ENCODE data around the gene CTIF.

CTIF gene

GRCh38 chr18:48817021-48817461, 278.2 kb downstream of the CTIF start:
- TF ChIP-seq CTCF (IDR thresholded peaks at IDR 0.05) = no peak
- Histone ChIP-seq H3K4me1 (ENCODE audit: control insufficient read depth in 1 of 2, insufficient read depth in 1 of 2, low read depth in 1 of 2, low read length in 1 of 2) (peaks cover 7 to 10% of the 10 kb centered on the region in 2 experiments), H3K27ac (no peak overlapping the region), H3K36me3 (no peaks in the 10 kb centered on the region), H3K9me3 (no peaks in the 10 kb centered on the region), H3K4me3 (ENCODE audit: low read depth in 1 of 2, low read length in 1 of 2) (no peak overlapping the region), H3K27me3 (no peaks in the 10 kb centered on the region)

- H3K4me1 ChIP-seq (ENCODE audit: control insufficient read depth in 1 of 2, insufficient read depth in 1 of 2, low read depth in 1 of 2, low read length in 1 of 2) = peaks cover 7 to 10% of the 10 kb centered on the region in 2 experiments
- TF ChIP-seq CTCF (IDR thresholded peaks at IDR 0.05) = no peak
- no peaks in the 10 kb centered on the region for H3K27me3 ChIP-seq
- H3K9me3 ChIP-seq = no peaks in the 10 kb centered on the region
- no peaks in the 10 kb centered on the region for H3K36me3 ChIP-seq
- H3K4me3 ChIP-seq (ENCODE audit: low read depth in 1 of 2, low read length in 1 of 2) = no peak overlapping the region
- no peak overlapping the region for H3K27ac ChIP-seq
Measured at GRCh38 chr18:48818329-48819254, 279.8 kb downstream of the CTIF start.

- TF ChIP-seq CTCF (IDR thresholded peaks at IDR 0.05) = no peak
- Histone ChIP-seq H3K36me3 (no peaks in the 10 kb centered on the region), H3K27ac (no peak overlapping the region), H3K27me3 (no peaks in the 10 kb centered on the region), H3K9me3 (no peaks in the 10 kb centered on the region), H3K4me3 (ENCODE audit: low read depth in 1 of 2, low read length in 1 of 2) (no peak overlapping the region), H3K4me1 (ENCODE audit: control insufficient read depth in 1 of 2, insufficient read depth in 1 of 2, low read depth in 1 of 2, low read length in 1 of 2) (peaks cover 2 to 3% of the 10 kb centered on the region in 2 experiments)
Measured at GRCh38 chr18:48819276-48819675, 280.4 kb downstream of the CTIF start.

GRCh38 chr18:48819781-48820482, 281.1 kb downstream of the CTIF start:
- no peak overlapping the region for H3K27ac ChIP-seq
- no peaks in the 10 kb centered on the region for H3K4me1 ChIP-seq (ENCODE audit: control insufficient read depth in 1 of 2, insufficient read depth in 1 of 2, low read depth in 1 of 2, low read length in 1 of 2)
- no peaks in the 10 kb centered on the region for H3K9me3 ChIP-seq
- no peaks in the 10 kb centered on the region for H3K27me3 ChIP-seq
- TF ChIP-seq CTCF (IDR thresholded peaks at IDR 0.05) = no peak
- H3K4me3 ChIP-seq (ENCODE audit: low read depth in 1 of 2, low read length in 1 of 2) = no peak overlapping the region
- H3K36me3 ChIP-seq = no peaks in the 10 kb centered on the region

GRCh38 chr18:48820483-48821250, 281.8 kb downstream of the CTIF start:
- H3K4me1 ChIP-seq (ENCODE audit: control insufficient read depth in 1 of 2, insufficient read depth in 1 of 2, low read depth in 1 of 2, low read length in 1 of 2) = no peaks in the 10 kb centered on the region
- no peaks in the 10 kb centered on the region for H3K36me3 ChIP-seq
- TF ChIP-seq CTCF (IDR thresholded peaks at IDR 0.05) = no peak
- no peaks in the 10 kb centered on the region for H3K27me3 ChIP-seq
- H3K4me3 ChIP-seq (ENCODE audit: low read depth in 1 of 2, low read length in 1 of 2) = no peak overlapping the region
- no peaks in the 10 kb centered on the region for H3K9me3 ChIP-seq
- no peak overlapping the region for H3K27ac ChIP-seq
